OCI-LY1 (cell line): ENCODE measurements around the gene GNB4.

Experiments
- EZH2 ChIP-seq: fragments of 200-600 bp; sonication (generic), shearing (Covaris generic); IDR thresholded peaks from 2 replicates; pipeline ENCODE4 v1.8.0; 2017; ENCODE audit warnings: borderline replicate concordance, mixed run types, mild to moderate bottlenecking, antibody characterized with exemption, low read length, moderate library complexity, mixed read lengths
- TF ChIP-seq, protein P1 (sequence below): fragments of 200-600 bp; sonication (generic), shearing (Covaris generic); IDR thresholded peaks from 2 replicates; pipeline ENCODE4 v1.5.1; 2017; ENCODE audit warnings: mild to moderate bottlenecking, antibody characterized with exemption, low read length, moderate library complexity, mixed read lengths

DNA sequence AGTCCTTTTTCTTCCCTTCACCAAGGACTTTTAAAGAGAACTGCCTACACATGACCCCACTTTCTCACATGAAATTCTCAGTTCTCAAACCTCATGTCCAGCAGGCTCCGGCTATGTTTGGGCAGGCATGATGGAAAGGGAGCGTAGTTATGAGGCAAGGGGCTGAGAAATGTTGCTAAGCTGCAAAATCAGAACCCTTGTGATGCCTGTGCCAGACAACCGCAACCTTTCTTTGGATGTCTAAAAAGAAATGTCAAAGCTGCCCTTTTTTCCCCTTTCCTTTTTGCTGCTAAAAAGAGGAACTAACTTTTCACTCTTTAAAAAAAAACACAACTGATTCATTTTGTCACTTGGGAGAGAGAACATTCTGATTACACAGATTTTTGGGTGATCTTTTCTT is 19.2 kb downstream of the GNB4 start:
- no peak for TF ChIP-seq EZH2
- TF ChIP-seq, protein P1, sequence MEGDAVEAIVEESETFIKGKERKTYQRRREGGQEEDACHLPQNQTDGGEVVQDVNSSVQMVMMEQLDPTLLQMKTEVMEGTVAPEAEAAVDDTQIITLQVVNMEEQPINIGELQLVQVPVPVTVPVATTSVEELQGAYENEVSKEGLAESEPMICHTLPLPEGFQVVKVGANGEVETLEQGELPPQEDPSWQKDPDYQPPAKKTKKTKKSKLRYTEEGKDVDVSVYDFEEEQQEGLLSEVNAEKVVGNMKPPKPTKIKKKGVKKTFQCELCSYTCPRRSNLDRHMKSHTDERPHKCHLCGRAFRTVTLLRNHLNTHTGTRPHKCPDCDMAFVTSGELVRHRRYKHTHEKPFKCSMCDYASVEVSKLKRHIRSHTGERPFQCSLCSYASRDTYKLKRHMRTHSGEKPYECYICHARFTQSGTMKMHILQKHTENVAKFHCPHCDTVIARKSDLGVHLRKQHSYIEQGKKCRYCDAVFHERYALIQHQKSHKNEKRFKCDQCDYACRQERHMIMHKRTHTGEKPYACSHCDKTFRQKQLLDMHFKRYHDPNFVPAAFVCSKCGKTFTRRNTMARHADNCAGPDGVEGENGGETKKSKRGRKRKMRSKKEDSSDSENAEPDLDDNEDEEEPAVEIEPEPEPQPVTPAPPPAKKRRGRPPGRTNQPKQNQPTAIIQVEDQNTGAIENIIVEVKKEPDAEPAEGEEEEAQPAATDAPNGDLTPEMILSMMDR = no peak
